Activated naive CD4-positive, alpha-beta T cell (primary cell): ENCODE results near the gene PPP1R9A.

ENCODE experiments used
- DNase-seq, 4 experiments: peaks; one replicate each; lab custom pipeline; 2025; lab: John Stamatoyannopoulos, UW

The PPP1R9A gene

DNA sequence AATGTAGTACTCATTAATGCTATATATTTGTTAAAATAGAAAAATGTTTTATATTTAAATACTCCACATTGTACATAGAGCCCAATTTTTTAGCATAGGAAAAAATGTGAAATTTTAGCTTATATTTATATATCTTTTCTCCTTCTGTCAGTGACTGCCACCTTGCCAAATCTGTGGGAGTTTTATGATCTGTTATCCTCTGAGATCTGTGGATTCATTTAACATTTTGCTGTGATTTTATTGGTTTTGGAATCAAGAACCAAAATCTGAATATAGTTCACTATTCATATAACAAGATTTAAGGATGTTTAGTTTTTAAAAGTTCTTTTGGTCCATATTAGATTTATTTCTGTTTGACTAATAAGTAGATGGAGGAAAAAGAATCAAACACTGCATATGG lies 127.9 kb downstream of the PPP1R9A start:
- DNase-seq, result no peak

DNA sequence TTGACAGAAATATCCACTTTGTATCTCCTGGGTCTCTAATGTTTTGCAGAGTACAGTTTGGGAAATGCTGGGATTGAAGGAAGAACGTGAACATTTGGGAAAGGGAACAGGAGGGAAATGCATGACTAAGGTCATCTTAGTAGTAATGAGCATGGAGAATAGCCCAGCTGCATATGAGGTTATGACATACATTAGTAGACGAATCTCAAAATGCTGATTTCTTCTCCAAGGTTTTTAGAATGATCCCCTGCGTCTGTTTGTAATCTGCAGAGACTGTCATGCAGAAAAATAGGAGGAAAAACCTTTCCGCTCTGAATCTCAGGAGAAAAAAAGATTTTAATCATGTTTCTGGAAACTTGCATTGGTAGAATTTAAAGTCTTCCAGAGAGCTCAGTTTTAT lies 133.6 kb downstream of the PPP1R9A start:
- DNase-seq, result no peak

GRCh38 chr7:95045236-95045923 lies 138.0 kb downstream of the PPP1R9A start:
- DNase-seq, result no peak

GRCh38 chr7:95046494-95047240 lies 139.3 kb downstream of the PPP1R9A start:
- no peak for DNase-seq

DNA sequence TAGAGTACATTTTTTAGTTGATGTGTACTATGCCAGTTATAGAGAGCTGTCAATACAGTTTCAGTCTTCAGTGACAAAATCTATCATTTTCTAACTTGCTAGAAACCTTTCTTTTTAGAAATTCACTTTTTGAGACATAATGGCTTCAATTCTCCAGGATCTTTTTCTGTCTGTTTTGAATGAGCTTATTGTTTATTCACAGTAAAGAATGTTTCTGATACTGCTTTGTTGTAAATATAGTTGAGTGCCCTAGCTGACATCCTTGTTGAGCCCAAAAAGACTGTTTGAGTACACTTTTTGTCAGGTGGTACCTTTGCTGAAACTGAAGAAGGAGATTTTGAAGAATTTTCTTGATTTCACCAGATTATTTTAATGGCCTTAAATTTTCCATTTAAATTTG lies 139.9 kb downstream of the PPP1R9A start:
- DNase-seq, result no peak

- no peak for DNase-seq
Observed at GRCh38 chr7:95052566-95053094, 145.2 kb downstream of the PPP1R9A start.

- no peak for DNase-seq
Observed at GRCh38 chr7:95054386-95054785, 147.0 kb downstream of the PPP1R9A start.

- DNase-seq, result no peak
Observed at GRCh38 chr7:95055295-95055694, 147.9 kb downstream of the PPP1R9A start.

DNA sequence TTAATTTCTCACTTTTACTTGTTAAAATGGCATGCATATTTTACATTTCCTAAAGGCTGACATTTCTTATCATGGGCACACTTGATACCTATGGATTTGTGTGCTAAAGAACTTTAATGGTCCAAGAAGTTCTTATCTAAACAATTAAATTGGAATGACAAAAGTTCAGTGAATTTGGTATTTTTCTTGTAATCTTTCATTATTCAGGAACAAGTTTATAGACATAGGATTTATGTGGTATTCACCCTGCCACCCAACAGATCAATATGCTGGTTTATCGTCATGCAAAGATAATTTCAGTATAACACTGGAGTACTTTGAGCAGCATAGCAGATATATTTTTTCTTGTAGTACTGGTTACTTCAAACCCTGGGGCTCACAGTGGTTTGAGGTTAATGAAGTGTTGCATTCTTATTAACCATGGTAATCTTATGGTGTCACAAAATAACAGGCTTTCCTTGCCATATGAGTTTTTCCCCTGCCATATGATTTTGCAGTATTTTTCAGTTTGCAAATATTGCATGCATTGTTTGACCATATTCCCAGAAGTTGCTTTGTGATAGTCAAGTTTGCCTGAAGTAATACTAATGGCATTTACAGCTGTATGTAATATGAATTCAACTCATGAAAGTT lies 148.8 kb downstream of the PPP1R9A start:
- no peak for DNase-seq

- DNase-seq, result no peak
Observed at GRCh38 chr7:95056901-95057300, 149.5 kb downstream of the PPP1R9A start.

DNA sequence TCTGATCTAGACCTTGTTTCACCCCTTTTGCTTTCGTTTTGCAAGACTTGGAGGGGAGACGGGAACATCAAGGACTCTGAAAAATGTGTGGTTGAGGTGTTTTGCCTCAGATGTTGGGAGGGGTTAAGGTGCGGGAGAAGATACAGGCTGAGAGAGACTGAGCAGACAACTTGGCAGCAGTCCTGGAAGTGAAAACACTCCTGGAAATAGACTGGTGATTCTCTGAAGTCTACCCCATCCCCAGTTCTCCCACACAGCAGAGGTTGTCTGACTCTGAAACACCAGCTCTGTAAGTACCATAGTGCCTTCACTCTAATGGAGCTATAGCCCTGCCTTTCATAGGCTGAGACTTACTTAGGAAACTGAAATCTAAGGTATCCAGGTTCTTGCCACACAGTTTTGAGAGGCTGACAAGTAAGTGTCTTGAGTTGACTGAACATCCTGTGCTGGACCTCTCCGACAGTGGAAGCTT lies 152.5 kb downstream of the PPP1R9A start:
- no peak for DNase-seq

- DNase-seq, result no peak
Observed at GRCh38 chr7:95062901-95063300, 155.5 kb downstream of the PPP1R9A start.

- DNase-seq, result no peak
Observed at GRCh38 chr7:95066737-95067530, 159.5 kb downstream of the PPP1R9A start.

DNA sequence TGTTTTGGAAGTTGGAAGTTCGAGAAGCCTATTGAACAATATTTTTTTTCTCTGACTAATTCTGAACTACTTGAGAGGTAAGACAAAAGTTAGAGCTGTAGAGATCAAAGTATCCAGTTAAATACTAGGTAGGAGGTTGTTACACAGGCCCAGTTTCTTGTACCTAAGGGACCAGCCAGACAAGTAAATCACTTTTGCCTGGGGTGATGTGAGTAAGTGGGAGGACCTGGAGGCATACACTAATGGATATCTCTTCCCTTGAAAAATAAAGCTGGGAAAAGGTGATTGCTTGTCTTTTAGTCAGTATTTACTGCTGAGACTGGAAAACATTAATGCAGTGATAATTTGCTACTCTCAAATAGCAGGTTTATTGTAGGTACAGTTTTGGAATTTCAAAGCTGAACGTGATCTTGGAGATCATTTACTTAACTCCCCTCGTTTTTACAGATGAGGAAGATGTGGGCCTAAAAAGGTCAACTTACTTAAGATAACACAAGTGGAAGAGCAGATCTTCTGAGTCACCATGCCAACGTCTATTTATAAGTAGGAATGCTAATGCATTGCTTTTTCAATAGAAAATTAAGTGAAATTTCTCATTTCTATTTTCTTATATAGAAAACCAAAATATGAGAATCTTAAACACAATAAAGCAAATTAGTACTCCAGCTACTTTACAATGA lies 181.3 kb downstream of the PPP1R9A start:
- no peak for DNase-seq

DNA sequence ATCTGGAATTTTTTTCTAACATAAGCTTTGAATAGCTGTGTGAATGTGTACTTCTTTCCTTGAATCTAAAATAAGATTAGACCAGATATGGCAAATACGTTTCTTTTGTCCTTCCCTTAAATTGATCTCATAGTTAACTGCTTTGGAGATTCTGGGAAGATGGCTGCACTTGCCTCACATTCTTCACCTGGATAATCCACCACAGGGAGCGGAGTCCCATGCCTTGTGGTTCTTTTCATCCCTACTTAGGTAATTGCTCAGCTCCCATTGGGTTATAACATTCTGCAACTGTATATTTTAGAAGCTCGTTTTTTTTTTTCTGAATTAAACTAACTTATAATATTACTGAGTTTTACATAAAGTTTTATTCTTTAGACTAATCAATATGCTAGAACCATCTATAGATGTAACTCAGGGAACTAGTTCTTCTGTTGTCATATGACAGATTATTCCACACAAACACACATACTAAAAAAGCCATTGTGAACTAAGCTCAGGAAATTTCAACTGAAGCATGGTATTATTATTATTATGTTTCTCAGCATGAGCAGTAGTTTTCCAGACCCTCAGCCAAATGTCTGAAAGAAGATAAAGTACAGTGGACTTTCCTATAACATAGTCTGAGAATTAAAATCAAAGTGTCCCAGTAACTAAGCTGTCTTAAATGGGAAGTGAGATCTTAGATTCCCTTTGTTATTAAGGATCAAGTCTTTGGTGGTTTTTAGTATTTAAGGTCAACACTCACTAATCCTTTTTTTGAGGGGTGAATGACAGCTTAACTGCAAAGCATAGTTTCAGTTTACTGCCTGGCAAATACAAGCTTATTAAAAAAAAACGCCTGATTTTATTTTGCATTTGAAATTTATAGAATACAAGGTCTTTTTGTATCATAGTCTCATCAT lies 182.3 kb downstream of the PPP1R9A start:
- no peak for DNase-seq

DNA sequence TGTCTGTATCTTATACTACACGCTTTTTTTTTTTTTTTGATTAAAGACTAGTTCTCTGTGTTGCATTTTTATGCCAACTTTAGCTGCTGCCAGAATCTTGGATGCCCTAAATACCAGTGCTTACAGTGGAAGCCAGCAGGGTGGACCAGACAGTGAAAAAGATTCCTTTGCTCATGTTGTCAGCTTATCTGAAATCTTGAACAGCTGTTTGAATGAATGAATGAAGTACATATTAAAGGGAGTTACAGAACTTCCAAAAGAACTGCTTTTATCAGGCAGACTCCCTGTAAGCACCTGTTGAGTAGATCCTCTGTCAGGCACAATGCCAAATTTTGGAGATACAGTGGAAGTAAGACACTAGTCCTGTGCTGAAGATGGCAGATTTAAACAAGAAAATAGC lies 184.9 kb downstream of the PPP1R9A start:
- no peak for DNase-seq

- no peak for DNase-seq
Observed at GRCh38 chr7:95095259-95095965, 188.0 kb downstream of the PPP1R9A start.

- DNase-seq, result no peak
Observed at GRCh38 chr7:95095966-95096540, 188.7 kb downstream of the PPP1R9A start.

GRCh38 chr7:95097291-95097690 lies 189.9 kb downstream of the PPP1R9A start:
- no peak for DNase-seq
